Stimulated activated CD8-positive, alpha-beta memory T cell treated with anti-CD3 and anti-CD28 coated beads, Interleukin-7, amount 100 ng/mL, for 48 hours (primary cell): ENCODE data around the gene DOCK4.

Experiments
- DNase-seq, 2 donors: peaks; one replicate each; pipeline ENCODE4 v3.0.0-alpha.2; 2020; ENCODE audit warnings: low read depth in 1 of 2; ENCODE audit errors: extremely low read depth in 1 of 2

Gene DOCK4

DNA sequence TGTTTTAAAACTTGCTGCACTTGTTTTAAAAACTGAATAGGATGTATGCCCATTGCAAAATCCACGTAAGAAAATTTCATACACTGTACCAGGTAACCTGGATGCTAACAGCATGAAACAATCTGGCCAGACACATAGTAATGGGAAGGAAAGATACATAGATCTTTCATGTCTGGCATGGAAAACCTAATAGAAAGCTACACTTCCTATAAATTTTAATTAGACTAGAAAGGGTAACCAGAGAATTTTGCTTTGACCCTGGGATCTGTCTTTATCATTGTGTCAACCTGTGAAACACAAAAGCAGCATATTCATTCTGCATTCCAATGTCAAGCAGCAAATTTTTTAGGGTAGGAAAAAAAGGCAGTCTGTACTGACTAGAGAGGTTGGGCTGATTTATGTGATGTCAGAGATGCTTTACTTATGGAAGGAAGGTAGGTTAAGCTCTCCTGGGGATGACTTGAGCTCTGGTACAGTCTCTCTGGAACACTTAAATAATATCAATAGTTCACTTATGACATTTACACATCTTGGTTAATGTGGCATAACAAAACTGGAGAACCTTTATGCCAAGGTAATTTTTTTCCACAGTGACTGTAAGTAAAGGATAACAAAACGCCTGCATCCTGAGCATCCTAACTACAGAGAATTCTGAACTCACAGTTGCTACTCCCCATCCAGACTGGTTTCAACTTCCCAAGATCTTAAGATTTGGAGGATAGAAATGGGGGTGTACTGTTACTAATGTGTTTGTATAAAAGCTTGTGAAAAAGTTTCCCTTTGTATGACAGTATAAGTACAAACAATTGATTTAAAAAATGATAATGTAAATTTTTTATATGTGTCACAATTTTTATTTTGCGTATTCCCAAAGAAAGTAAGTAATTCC is 44.7 kb downstream of the DOCK4 start:
- DNase-seq, result no peak

DNA sequence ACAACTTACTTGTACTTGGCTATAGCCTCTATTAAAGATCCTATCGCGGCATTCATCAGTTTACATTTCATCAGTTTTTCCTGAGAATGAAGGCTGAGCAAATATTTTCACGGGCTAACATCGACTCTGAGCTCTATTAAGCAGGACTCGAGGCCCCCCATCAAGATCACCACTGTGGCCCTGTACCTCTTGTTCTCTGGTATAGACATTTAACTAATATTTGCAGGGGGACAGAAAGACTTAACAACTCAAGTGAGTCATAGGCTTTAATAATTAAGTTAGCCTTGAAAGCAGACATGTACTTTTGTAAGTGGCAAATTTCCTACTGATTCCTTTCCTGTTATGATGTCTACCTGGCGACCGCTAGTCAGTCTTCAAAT is 45.4 kb downstream of the DOCK4 start:
- no peak for DNase-seq

DNA sequence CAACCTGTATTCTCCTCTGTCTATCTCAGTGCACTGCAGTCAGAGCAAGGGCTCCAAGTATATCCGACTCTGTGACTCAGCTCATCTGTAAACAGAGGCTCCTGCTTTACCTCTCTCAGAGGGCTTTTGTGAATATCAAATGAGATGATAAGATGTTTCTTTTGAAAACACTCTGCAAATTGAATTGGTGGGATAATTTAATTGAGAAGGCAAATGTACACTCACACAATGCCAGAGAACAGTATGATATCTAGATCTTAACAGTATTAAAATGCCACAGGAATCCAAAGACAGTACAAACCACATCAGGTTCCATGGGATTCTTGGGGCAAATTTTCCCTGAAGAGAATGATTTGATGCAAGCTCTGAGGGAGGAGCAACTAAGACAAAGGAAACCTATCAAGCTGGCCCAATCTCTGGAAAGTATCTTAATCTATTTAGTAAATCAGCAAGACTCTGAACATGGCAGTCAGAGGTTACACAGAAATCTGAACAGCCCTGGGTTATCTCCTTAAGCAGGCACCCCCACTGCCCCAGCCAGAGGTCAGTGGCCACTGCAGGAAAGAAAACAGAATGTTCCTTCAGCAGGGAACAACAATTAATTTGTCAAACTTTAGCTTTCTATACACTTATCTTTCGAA is 45.9 kb downstream of the DOCK4 start:
- DNase-seq, result no peak

DNA sequence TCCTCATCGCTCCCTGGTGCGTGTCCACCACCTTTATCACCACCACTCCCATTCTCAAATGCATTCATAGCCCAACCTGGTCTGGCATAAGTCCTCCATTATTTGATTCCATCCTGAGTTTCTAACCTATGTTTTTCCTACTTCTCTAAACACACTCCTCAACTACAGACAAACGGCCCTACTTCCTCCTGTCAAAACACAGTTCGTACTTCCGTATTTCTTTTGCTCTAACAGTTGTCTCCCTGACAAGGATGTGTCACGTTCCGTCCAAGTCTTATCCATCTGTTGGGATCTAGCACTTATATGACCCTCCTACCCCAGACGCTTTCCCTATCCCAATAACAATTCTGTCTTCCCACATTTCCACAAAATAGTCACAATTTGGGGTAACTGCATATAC is 46.8 kb downstream of the DOCK4 start:
- DNase-seq, result no peak

DNA sequence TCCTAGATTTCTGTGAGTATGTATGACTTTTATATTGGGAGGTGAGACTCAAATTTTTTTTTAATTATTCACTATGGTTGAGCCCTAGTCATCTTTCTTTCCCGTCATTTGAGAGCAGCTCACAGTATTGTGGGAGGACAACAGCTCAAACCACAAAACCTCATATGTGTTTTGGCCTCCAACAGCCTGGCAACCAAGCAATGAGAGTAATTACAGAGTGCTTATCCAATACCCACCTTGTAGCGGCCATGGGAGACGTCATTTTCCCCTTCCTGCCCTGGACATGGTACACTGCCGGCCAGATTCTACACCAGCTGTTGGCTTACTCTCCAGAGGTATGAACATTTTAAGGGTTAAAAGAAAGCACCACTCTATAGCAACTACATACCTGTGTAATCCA is 49.1 kb downstream of the DOCK4 start:
- DNase-seq, result no peak

DNA sequence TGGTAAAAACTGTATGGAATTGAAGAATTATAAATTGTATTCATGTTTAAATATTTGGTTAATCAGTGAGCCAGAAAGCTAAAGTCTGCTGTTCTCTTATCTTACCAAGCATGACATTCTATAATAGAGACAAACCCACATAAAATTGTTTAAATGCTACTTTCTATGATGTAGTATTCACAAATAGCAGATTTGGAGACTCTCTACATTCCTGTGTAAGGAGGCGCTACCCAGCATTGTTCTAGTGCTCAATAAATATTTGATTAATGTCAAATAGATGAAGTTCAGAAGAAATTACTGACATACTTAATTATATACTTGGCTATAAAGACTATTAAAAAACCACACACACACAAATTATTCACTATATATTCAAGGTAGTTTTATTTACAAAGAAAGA is 49.8 kb downstream of the DOCK4 start:
- no peak for DNase-seq

DNA sequence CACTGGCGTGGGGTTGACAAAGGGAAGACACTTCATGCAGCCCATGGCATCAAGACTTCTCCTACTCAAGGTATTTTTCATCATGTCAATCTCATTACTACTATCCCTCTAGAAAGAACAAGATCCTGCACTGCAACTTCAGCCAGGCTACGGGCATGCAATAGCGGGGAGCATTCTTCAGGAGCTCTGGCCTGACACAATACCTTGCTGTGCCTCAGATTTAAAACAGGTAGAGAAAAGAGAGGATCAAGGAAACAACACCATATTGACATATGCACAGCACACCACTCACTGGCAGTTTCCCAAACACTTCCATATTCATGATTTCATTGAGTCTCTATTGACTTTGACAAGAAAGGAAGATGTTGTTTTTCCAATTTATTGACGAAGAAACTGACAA is 51.5 kb downstream of the DOCK4 start:
- DNase-seq, result no peak

DNA sequence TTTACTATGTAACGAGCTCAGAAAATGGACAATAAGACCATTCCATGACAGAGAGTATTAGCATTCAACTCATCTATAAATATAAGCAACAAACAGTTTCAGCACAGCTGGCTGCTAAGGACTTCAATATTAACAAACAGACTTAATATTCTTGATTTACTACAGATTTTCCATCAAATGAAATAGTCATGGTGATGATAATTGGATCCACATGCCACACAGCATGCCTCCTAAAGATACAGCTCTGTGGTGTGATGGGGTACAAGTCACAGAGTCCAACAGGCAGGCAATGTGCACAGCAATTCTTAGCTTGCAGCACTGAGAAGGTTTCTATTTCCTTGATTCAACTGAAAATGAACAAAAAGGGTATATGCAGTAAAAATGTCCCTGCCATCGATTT is 54.0 kb downstream of the DOCK4 start:
- DNase-seq, result no peak

DNA sequence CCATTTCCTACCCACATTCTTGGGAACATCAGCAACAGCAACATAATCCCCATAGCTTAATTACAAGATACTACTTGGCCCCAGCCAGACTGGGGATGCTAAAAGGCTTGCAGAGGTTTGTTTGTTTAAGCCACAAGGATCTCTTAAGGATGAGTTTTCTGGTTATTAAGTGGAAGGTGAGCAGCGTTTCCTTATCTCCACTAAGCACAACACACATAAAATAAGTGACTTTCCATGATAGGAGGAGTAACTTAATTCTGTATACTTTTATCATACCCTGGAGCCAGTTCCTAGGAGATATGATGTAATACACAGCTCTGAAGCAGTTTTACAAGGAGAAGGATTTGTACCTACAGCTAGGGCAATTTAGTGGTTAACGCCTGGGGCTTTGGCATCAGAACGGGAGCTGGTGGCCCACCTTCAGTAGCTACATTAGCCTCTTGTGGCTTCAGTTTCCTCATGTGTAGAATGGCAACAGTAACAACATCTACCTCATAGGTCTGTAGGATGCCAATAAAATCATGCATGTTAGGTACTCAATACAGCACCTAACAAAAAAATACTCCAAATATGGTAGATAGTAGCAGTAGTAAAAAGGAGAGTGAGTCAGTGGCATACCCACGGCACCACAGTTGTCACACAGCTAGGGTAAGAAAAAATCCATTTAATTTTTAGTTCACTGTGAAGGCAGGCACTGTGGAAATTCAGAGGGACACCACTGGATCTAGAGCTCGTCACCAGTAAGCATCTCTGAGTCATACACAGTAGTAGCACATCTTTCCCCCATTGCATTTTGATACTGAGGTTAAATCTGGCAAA is 55.2 kb downstream of the DOCK4 start:
- DNase-seq, result no peak

DNA sequence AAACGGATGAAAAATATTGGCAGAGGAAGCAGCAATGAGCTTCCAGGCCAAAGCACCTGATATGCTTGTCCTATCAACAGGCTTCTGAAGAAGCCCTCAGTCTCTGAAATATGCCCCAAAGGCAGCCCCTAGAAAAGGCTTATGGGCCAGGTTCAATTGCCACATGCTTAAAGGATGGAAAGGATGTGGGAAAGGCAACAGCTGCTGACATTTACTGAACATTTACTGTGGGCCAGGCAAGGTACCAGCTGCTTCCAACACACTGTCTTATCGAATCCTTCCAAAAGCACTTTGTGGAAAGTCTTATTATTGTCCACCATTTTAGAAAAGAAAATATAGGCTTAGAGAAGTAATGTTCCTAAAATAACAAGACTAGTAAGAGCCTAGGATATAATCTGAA is 56.5 kb downstream of the DOCK4 start:
- DNase-seq, result no peak

DNA sequence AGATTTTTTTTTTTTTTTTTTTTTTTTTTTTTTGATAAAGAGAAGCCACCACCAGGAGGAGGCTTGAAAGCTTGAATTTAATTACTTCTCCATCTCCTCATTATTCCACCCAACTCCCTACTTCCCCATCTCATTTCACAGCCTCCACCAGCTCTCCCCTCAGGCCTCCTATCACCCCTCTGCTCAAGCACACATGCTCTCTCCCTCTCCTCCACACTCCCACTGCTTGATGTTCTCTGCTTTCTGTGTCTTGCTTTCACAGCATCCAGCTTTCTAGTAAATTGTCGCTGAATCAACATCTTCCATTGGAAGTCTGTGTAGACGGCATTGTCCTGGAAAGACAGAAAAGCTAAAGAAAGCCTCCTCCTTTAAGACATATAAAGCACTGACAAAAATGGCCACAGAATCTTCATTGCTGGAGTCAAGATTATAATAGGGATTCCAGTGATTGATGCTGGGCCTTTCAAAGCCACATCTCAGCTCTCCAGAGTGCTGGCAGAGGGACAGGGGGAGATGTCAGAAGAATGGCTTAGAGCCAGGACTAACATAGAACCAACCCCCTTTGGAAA is 58.3 kb downstream of the DOCK4 start:
- DNase-seq, result no peak

DNA sequence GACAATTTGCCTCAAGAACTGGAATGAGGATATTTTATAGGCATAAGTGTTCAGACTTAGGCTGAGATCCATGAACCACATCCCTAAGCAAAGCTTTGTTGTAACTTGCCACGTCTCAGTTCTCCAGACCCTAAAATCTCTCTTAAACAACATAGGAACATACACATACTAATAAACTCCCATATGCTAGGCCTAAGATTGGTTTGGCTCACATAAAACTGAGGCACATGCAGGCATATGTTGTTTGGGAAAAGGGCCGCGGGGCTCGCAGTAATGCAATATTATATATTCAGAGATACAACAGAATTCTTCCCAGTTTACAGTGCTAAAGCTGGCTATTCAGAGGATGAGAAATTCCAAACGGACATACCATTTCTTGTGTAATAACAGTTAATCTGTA is 61.0 kb downstream of the DOCK4 start:
- DNase-seq, result no peak

DNA sequence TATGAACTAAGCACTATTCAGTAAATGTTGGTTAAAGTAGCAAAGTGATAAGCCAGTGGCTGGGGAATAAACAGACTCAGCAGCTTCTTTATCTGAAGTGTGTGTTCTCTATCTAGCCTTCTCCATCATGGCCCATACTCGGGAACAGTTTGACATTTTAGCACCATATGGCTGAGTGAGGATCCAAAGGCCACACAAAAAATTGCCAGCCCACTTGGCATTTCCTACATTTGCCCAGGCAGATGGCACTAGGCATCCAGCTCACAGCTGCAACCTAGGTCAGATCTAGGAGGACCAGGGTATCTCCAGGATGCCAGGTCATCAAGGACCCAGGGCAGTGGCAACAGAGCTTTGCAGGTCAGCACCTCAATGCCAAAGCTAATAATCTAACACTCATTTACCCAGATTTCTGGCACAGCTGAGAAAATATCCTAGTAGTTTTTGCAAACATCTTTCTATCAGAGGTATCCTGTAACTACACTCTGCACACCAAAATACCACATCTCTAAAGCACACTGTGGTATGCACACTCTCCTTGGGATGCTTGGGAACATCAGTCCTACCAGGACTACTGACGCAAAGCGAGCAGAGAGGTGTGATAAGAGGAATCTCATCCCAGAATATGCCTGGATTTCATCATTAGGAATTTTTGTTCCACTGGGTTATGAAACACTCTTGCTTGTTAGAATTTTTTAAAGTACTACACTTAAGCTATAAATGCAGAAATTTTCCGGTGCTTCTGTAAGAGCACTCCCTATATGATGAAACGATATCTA is 61.7 kb downstream of the DOCK4 start:
- no peak for DNase-seq

DNA sequence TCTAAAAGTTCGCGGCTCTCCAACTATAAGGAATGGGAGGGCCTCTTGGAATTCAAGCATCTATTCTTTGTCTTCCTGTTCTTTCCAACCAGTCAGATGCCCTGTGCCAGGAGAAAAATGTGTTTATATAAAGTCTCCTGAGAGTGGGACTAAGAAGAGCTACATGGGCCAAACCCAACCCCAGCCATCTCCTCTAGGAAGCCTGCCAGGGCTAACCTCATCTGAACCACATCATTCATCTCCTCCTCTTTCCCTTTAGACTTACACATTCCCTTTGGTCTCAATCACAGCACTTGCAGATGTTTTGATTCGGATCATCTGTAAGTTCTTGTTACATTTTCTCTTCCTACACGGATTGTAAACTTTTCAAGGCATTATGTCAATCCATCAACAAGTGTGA is 62.6 kb downstream of the DOCK4 start:
- no peak for DNase-seq

DNA sequence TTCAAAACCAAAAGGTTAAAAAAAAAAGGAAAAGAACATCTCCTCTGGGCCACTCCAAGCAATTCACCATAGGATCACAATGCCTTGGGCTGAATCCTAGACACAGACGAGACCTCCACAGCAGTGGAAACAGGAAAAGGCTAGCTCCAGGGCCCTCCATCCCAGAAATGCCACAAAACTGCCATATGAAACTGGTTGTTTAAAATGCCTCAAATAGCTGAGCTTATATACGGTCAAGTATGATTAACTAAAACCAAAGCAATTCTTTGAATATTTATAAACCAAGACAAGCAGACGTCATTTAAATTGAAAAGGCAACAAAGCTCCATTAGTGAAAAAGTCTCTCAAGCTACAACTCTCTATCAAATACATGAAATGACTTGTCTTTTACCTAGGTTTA is 63.1 kb downstream of the DOCK4 start:
- DNase-seq, result no peak

DNA sequence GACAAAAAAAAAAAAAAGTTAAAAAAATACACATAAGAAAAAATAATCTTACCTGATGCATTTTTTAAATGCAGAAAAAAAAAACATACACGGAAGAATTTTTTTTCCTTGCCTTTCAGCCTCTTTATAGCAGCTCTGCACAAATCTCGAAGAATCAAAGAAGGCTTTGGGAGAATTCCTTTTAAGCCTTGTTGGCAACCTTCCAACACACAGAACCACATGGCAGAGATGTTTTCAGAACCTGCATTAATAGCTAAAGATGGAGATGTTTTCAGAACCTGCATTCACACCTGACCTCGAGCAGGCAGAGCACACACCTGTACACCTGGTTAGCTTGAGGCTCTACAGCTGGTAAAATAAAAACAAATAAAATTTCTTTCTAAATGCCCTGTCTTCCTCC is 65.6 kb downstream of the DOCK4 start:
- DNase-seq, result no peak

DNA sequence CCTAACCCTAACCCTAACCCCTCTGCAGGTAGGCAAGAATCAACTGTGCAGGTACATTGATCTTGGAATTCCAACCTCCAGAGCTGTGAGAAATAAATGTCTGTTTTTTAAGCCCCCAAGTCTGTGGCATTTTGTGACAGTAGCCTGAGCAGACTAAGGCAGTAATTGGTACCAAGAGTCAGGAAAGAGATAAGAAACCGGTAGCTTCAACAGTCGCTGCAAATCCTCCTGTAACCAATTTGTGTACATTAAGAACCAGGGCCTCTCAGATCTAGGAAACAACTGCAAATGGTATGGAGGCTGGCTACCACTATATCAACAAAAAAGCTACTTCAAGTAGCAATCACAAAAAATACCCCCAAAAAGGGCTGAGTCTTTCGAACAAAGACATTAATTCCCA is 67.3 kb downstream of the DOCK4 start:
- no peak for DNase-seq

DNA sequence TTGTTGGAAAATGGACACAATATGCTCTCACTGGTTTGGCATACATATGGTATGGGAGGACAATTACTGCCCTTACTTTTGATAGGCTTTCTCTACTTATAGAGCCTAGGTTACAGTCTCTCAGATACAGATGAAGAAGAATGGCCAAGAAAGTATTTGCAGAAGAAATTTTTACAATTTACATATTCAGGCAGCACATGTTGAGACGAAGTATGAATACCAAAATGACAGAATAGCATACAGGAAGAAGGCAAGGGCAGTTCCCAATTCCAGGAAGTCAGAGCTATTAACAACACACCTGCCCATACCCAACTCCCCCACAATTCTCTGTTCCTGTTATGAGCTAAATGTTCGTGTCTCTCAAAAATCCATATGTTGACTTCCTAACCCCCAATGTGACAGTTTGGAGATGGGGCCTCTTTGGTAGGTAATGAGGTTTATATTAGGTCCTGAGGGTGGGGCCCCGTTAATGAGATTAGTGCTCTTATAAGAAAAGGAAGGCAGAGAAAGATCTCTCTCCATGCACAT is 67.8 kb downstream of the DOCK4 start:
- DNase-seq, result no peak

DNA sequence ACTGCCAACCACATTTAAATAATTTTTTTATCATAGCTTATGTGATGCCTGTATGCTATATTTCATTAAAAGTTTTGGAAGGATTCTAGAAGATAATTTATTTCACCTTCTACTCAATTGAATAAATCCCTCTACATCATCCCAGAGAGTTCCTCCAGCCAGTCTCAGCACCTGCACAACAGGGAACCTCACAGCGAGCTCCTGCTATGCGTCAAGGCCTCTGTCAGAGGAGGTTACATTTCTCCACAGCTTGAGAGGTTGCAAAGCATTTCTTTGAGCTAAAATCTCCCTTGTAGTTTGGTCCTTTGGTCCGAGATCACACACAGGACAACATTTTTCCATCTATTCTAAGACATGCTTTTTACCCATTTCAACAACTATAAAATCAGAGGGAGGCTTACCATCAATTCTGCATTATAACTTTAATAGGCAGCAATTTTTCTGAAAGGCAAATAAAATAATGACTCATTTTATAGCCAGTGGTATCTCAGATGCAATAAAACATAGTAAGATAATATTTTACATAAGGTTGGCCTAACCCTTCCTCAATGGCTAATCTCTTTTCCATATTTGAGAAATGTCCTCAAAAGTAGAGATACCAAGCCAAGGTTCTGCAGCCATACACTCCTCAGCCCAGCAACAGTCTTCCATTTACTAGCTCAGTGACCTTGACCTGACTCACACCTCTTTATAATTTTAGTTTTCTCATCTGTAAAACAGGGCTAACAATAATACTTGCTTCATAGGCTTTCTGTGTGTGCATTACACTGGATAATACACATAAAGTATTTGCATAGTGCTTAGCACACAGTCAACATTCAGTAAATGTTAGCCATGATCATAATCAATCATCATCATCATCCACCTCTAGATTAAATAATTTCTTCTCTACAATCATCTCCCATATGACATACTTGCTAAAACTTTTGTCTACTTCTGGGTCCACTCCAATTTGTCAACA is 68.8 kb downstream of the DOCK4 start:
- DNase-seq, result no peak
